ENCODE data around the gene TIAM2. TPM values are rescaled to one million over a fixed set of nuclear protein-coding genes. Genes with fewer than 3 reads are reported as not detected.

The TIAM2 gene
- total and polyA plus RNA-seq, 12 donors = 4.3 to 22.5 (median 11.8) TPM

- 77 to 97% methylated on average over 4 of the region's 4 CpGs for WGBS, 2 donors
- H3K27ac ChIP-seq = no peak overlapping the region
- intact Hi-C loops (cut with DNase I) = no loop called here
These were observed 6.8 kb downstream of the TIAM2 start for GRCh38 chr6:155001934-155002333.

GRCh38 chr6:155003476-155003875, 8.4 kb downstream of the TIAM2 start:
- Histone ChIP-seq H3K27me3 (peaks cover 0 to 10% (median 4%) of the 10 kb centered on the region in 7 donors), H3K4me3 (no peak overlapping the region), H3K27ac (no peak overlapping the region), H3K9me3 (no peaks in the 10 kb centered on the region), H3K36me3 (no peaks in the 10 kb centered on the region), H3K4me1 (no peaks in the 10 kb centered on the region)
- DNase-seq (no peak), ATAC-seq (no peak)
- intact Hi-C loops (cut with DNase I) = no loop called here
- WGBS, 2 donors = 46 to 58% methylated on average over 7 of the region's 7 CpGs
- TF ChIP-seq, protein P1, sequence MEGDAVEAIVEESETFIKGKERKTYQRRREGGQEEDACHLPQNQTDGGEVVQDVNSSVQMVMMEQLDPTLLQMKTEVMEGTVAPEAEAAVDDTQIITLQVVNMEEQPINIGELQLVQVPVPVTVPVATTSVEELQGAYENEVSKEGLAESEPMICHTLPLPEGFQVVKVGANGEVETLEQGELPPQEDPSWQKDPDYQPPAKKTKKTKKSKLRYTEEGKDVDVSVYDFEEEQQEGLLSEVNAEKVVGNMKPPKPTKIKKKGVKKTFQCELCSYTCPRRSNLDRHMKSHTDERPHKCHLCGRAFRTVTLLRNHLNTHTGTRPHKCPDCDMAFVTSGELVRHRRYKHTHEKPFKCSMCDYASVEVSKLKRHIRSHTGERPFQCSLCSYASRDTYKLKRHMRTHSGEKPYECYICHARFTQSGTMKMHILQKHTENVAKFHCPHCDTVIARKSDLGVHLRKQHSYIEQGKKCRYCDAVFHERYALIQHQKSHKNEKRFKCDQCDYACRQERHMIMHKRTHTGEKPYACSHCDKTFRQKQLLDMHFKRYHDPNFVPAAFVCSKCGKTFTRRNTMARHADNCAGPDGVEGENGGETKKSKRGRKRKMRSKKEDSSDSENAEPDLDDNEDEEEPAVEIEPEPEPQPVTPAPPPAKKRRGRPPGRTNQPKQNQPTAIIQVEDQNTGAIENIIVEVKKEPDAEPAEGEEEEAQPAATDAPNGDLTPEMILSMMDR (IDR thresholded peaks at IDR 0.05) = no peak

More at GRCh38 chr6:155001934-155002333, 6.8 kb downstream of the TIAM2 start:
- Histone ChIP-seq H3K9me3 (no peaks in the 10 kb centered on the region), H3K27me3 (peaks cover 0 to 22% (median 18%) of the 10 kb centered on the region in 7 donors), H3K36me3 (no peaks in the 10 kb centered on the region), H3K4me1 (no peaks in the 10 kb centered on the region), H3K4me3 (no peak overlapping the region)
- TF ChIP-seq, protein P1 (IDR thresholded peaks at IDR 0.05) = no peak
- DNase-seq (no peak), ATAC-seq (no peak)

- H3K27me3 ChIP-seq = peaks cover 0 to 4% (median 0%) of the 10 kb centered on the region in 7 donors
- intact Hi-C loops (cut with DNase I) = no loop called here
- no peaks in the 10 kb centered on the region for H3K4me1 ChIP-seq
- no peak overlapping the region for H3K27ac ChIP-seq
- H3K4me3 ChIP-seq = no peak overlapping the region
- TF ChIP-seq, protein P1 (IDR thresholded peaks at IDR 0.05) = no peak
- no peaks in the 10 kb centered on the region for H3K9me3 ChIP-seq
- 57 to 97% methylated on average over 3 of the region's 3 CpGs for WGBS, 2 donors
- H3K36me3 ChIP-seq = no peaks in the 10 kb centered on the region
- DNase-seq = no peak
- ATAC-seq = no peak
These were observed 8.9 kb downstream of the TIAM2 start for GRCh38 chr6:155004017-155004416.

DNA sequence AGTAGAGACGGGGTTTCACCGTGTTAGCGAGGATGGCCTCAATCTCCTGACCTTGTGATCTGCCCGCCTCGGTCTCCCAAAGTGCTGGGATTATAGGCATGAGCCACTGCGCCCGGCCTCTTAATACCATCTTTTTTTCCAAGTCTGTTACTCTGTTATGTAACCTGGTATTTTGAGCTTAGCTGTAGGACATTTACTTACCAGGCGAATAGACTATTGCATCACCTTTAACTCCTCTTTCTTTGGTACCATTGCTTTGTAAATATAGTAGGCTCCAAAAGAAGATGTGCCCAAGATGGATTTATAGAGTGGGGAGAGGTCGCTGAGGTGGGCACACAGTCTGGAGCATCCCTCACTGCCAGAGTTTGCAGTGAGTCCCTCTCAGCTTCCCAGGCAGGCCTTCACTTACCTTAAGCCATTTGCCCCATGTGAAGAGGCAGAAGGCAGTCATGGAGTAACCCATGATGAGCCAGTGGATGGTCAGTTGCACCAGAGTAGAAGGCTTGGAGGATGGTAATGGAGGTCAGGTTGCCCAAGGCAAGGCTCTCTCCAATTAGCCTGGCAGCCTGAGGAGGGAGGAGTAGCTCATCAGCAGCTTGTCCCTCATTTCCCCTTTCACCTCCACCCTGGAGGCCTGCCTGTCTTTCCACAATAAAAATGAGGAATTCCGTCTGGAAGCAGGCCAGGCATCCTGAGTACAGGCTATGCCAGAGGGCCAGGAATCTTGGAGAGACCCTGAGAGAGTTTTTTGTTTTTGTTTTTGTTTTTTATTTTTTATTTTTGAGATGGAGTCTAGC, 9.7 kb downstream of the TIAM2 start:
- Histone ChIP-seq H3K9me3 (no peaks in the 10 kb centered on the region), H3K36me3 (no peaks in the 10 kb centered on the region), H3K4me3 (no peak overlapping the region), H3K27me3 (peaks cover 0 to 3% (median 0%) of the 10 kb centered on the region in 7 donors), H3K27ac (no peak overlapping the region), H3K4me1 (no peaks in the 10 kb centered on the region)
- TF ChIP-seq, protein P1 (IDR thresholded peaks at IDR 0.05) = no peak
- intact Hi-C loops (cut with DNase I) = no loop called here
- ATAC-seq = no peak
- 92 to 95% methylated on average over 10 of the region's 10 CpGs for WGBS, 2 donors
- DNase-seq = no peak
